PC-9 (cell line): Measurements from ENCODE around the gene TOR4A.

Source experiments
- CTCF ChIP-seq: fragments of 200-600 bp; sonication (generic); conservative IDR thresholded peaks from 2 replicates; pipeline ENCODE4 v1.6.1; 2017; ENCODE audit warnings: mixed run types, antibody characterized with exemption, mild to moderate bottlenecking, moderate library complexity
- EZH2 ChIP-seq: fragments of 200-600 bp; sonication (generic); IDR thresholded peaks from 2 replicates; pipeline ENCODE4 v1.8.0; 2017; ENCODE audit warnings: antibody characterized with exemption, low read depth

DNA sequence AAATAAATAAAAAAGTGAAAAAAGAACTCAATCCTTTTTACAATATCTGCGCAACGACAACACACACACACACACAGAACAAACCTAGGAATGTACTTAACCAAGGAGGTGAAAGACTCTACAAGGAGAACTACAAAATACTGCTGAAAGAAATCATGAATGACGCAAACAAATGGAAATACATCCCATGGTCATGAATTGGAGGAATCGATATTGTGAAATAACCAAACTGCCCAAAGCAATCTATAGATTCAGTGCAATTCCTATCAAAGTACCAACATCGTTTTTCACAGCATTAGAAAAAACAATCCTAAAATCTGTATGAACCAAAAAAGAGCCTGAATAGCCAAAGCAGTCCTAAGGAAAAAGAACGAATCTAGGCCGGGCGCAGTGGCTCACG is 54.4 kb downstream of the TOR4A start:
- TF ChIP-seq CTCF: no peak
- TF ChIP-seq EZH2: no peak
